HG03442 (cell line): ENCODE data around the gene PTPRN2.

Source experiments
- ATAC-seq: cut with Tn5 transposase; IDR thresholded peaks from one replicate; pipeline ENCODE4 v1.9.1; 2021; ENCODE audit warnings: mild to moderate bottlenecking, moderate library complexity; ENCODE audit not compliant: unreplicated experiment

The PTPRN2 gene

GRCh38 chr7:157820796-157821195 lies 766.8 kb downstream of the PTPRN2 start:
- no peak for ATAC-seq

- no peak for ATAC-seq
Measured at GRCh38 chr7:157819455-157819807, 768.2 kb downstream of the PTPRN2 start.

GRCh38 chr7:157818701-157819454 lies 768.7 kb downstream of the PTPRN2 start:
- ATAC-seq, result no peak

- no peak for ATAC-seq
Measured at GRCh38 chr7:157817944-157818700, 769.5 kb downstream of the PTPRN2 start.

- ATAC-seq, result no peak
Measured at GRCh38 chr7:157817433-157817832, 770.2 kb downstream of the PTPRN2 start.

- ATAC-seq, result no peak
Measured at GRCh38 chr7:157816526-157817250, 770.9 kb downstream of the PTPRN2 start.

GRCh38 chr7:157816086-157816485 lies 771.5 kb downstream of the PTPRN2 start:
- no peak for ATAC-seq

GRCh38 chr7:157815706-157816022 lies 772.0 kb downstream of the PTPRN2 start:
- ATAC-seq, result no peak

GRCh38 chr7:157814931-157815705 lies 772.5 kb downstream of the PTPRN2 start:
- no peak for ATAC-seq

- ATAC-seq, result no peak
Measured at GRCh38 chr7:157813741-157814661, 773.6 kb downstream of the PTPRN2 start.

- no peak for ATAC-seq
Measured at GRCh38 chr7:157813053-157813452, 774.6 kb downstream of the PTPRN2 start.

GRCh38 chr7:157811946-157812345 lies 775.7 kb downstream of the PTPRN2 start:
- ATAC-seq, result no peak

GRCh38 chr7:157809863-157810851 lies 777.5 kb downstream of the PTPRN2 start:
- no peak for ATAC-seq

GRCh38 chr7:157809154-157809862 lies 778.3 kb downstream of the PTPRN2 start:
- no peak for ATAC-seq

GRCh38 chr7:157808042-157808441 lies 779.6 kb downstream of the PTPRN2 start:
- ATAC-seq, result no peak

GRCh38 chr7:157807510-157807909 lies 780.1 kb downstream of the PTPRN2 start:
- no peak for ATAC-seq

GRCh38 chr7:157806711-157807110 lies 780.9 kb downstream of the PTPRN2 start:
- ATAC-seq, result no peak

- ATAC-seq, result no peak
Measured at GRCh38 chr7:157805713-157806112, 781.9 kb downstream of the PTPRN2 start.
